Hematopoietic multipotent progenitor cell treated with erythropoietin and hydrocortisone succinate and interleukin-3 and kit ligand, for 15 days (in vitro differentiated cells): ENCODE measurements around the gene PFDN6.
A peak's percentile ranks its signal among the peaks of the same experiment; 100 is the strongest.
"Not testable (repeated sequence)": the region's sequence is repeated elsewhere in the genome, so short reads cannot be mapped to it uniquely, and the experiment has no call there.

Experiments
- DNase-seq: peaks from one replicate; pipeline ENCODE4 v3.0.0-alpha.2; 2015; ENCODE audit warnings: low spot score

PFDN6 gene

GRCh38 chr6:33273924-33274902 lies 15.2 kb upstream of the PFDN6 start:
- no peak for DNase-seq

GRCh38 chr6:33275795-33276580 lies 13.4 kb upstream of the PFDN6 start:
- DNase-seq: not testable (repeated sequence)

- DNase-seq: no peak
Observed at GRCh38 chr6:33276581-33276863, 12.9 kb upstream of the PFDN6 start.

GRCh38 chr6:33276864-33277662 lies 12.3 kb upstream of the PFDN6 start, which contains the start of gene B3GALT4:
TSS of gene B3GALT4 (plus strand) at chr6:33277123. CDS start at chr6:33277420, 297 bp downstream.
- DNase-seq: peak; percentile 84

GRCh38 chr6:33277663-33278391 lies 11.6 kb upstream of the PFDN6 start:
- DNase-seq: no peak

- DNase-seq: no peak
Observed at GRCh38 chr6:33278392-33278741, 11.0 kb upstream of the PFDN6 start.

GRCh38 chr6:33278810-33279209 lies 10.6 kb upstream of the PFDN6 start:
- no peak for DNase-seq

- no peak for DNase-seq
Observed at GRCh38 chr6:33279257-33279695, 10.1 kb upstream of the PFDN6 start.

- DNase-seq: peak; percentile 39
Observed at GRCh38 chr6:33279971-33280511, 9.4 kb upstream of the PFDN6 start.

- DNase-seq: no peak
Observed at GRCh38 chr6:33280539-33280938, 8.9 kb upstream of the PFDN6 start.

- peak; percentile 70 for DNase-seq
Observed at GRCh38 chr6:33285214-33285613, 4.2 kb upstream of the PFDN6 start.

- DNase-seq: no peak
Observed at GRCh38 chr6:33286946-33287914, 2.2 kb upstream of the PFDN6 start.

- no peak for DNase-seq
Observed at GRCh38 chr6:33288141-33288920, 1.1 kb upstream of the PFDN6 start.

GRCh38 chr6:33289784-33290315 lies 449 bp downstream of the PFDN6 start:
- no peak for DNase-seq

- no peak for DNase-seq
Observed at GRCh38 chr6:33290459-33290858, 1.1 kb downstream of the PFDN6 start.

GRCh38 chr6:33292996-33293682 lies 3.7 kb downstream of the PFDN6 start:
- no peak for DNase-seq

- no peak for DNase-seq
Observed at GRCh38 chr6:33294086-33294823, 4.9 kb downstream of the PFDN6 start.
